Right lobe of liver (tissue), 6 donors: ENCODE data around the gene C11orf21. TPM values are rescaled to one million over a fixed set of nuclear protein-coding genes. Genes with fewer than 3 reads are reported as not detected.

Experiments used
- ATAC-seq, 4 donors: fragments of 200-7000 bp; cut with Tn5 transposase; one replicate each; pipeline ENCODE4 v1.9.1; 2020; ENCODE audit warnings: mild to moderate bottlenecking in 4 of 4, moderate library complexity in 4 of 4
- DNase-seq, 3 donors: peaks; one replicate each; pipeline ENCODE4 v3.0.0-alpha.2; 2020
- H3K27ac ChIP-seq, 3 donors: fragments of 200-600 bp; one replicate each; pipeline ENCODE4 v1.8.0; 2022
- H3K27me3 ChIP-seq, 2 donors: fragments of 200-600 bp; one replicate each; pipeline ENCODE4 v1.8.0; 2022
- H3K36me3 ChIP-seq, 4 donors: fragments of 200-600 bp; sonication (generic) in 1 of 4; one replicate each; pipeline versions ENCODE4 v1.5.1 to v1.8.0; 2017 to 2022; ENCODE audit warnings: control low read depth in 1 of 4
- H3K4me1 ChIP-seq, 4 donors: fragments of 200-600 bp; sonication (generic) in 1 of 4; one replicate each; pipeline versions ENCODE4 v1.5.1 to v1.8.0; 2017 to 2022; ENCODE audit warnings: control low read depth in 1 of 4
- H3K4me3 ChIP-seq, 3 donors: fragments of 200-600 bp; one replicate each; pipeline ENCODE4 v1.8.0; 2022
- H3K9me3 ChIP-seq, 4 donors: fragments of 200-600 bp; sonication (generic) in 1 of 4; one replicate each; pipeline versions ENCODE4 v1.5.1 to v1.8.0; 2017 to 2022; ENCODE audit warnings: control low read depth in 1 of 4
- CTCF ChIP-seq, 4 donors: fragments of 200-600 bp in 3 of 4; fragments of 450-650 bp in 1 of 4; IDR thresholded peaks; one replicate each; pipeline versions ENCODE4 v1.5.1 to v1.8.0; 2016 to 2022; ENCODE audit warnings: antibody characterized with exemption in 4 of 4, mild to moderate bottlenecking in 2 of 4
- POLR2A ChIP-seq: fragments of 450-650 bp; IDR thresholded peaks from one replicate; pipeline ENCODE4 v1.6.1; 2017; ENCODE audit warnings: antibody characterized with exemption, mild to moderate bottlenecking
- WGBS: methylation state at CpG from one replicate; pipeline ENCODE4 v1.1.6; 2018; ENCODE audit warnings: low coverage, low lambda C conversion rate; ENCODE audit not compliant: insufficient coverage; ENCODE audit errors: missing lambda C conversion rate; 5-methylcytosine and 5-hydroxymethylcytosine counted together
- intact Hi-C, 2 donors: fragments of 100-400 bp; cut with DNase I; formaldehyde crosslinking; loops; one replicate each; pipeline versions ENCODE4 v1.11.2 to v1.14.1; 2022
- long read RNA-seq: library from polyadenylated mRNA; unstranded; transcript quantifications from one replicate; pipeline ENCODE4 v2.0.0, GENCODE V29; 2019
- total RNA-seq, 6 experiments: library from RNA; depleted of rRNA in 2 of 6; stranded (reverse); fragments of >200 nt in 2 of 6; fragmentation: NEBNext Ultra II Directional in 3 of 6; extraction: Animal tissue kit (Norgen Biotek cat#: 25700) in 3 of 6; gene quantifications; one replicate each; pipeline versions ENCODE4 v1.1.0 to v1.2.4, GENCODE V29; 2016 to 2023
- donor health status: DM: no; HTN: yes; CAD: no.
- donor health status: DM: no; HTN: no; CAD: no.
- donor health status: DM: no; HTN: no; CAD: no.
- donor health status: DM: no; HTN: yes; CAD: no.
- donor health status: DM: no; HTN: yes; CAD: no.

C11orf21 gene
- under 1 TPM; 0.25 to 0.51 (median 0.39) TPM for total RNA-seq
- long read RNA-seq, partial matches to known transcripts: 0 of 1 reads
- long read RNA-seq, other reads (novel, unspliced or antisense): 0 of 1 reads

GRCh38 chr11:2301631-2302305, at the start of gene C11orf21, which contains the start of gene TSPAN32:
TSS of gene C11orf21 (minus strand) at chr11:2301918. CDS start at chr11:2301808, 110 bp downstream.
TSS of gene TSPAN32 (plus strand) at chr11:2302013. CDS start at chr11:2302150, 137 bp downstream.
- WGBS: 44% methylated on average over 10 of the region's 16 CpGs

GRCh38 chr11:2348986-2349385, 47.3 kb upstream of the C11orf21 start:
- Histone ChIP-seq H3K4me1 (peaks cover 0 to 13% (median 6%) of the 10 kb centered on the region in 4 donors), H3K36me3 (no peaks in the 10 kb centered on the region), H3K4me3 (no peak overlapping the region), H3K27ac (no peak overlapping the region), H3K27me3 (no peaks in the 10 kb centered on the region), H3K9me3 (no peaks in the 10 kb centered on the region)
- WGBS: 88% methylated on average over 1 of the region's 1 CpG
- intact Hi-C loops: no loop called here
- DNase-seq: no peak
- TF ChIP-seq POLR2A: no peak
- TF ChIP-seq CTCF (IDR thresholded peaks at IDR 0.05): no peak
- ATAC-seq: no peak

More at GRCh38 chr11:2301631-2302305, at the start of gene C11orf21, which contains the start of gene TSPAN32:
- no peaks in the 10 kb centered on the region for H3K36me3 ChIP-seq
- H3K27me3 ChIP-seq: no peaks in the 10 kb centered on the region
- peak within 1 kb of the TSS in 1 of 3 donors; percentile 7 for H3K4me3 ChIP-seq
- ATAC-seq (peak; percentile 3 to 23 (median 7)), DNase-seq (peak in 2 of 3 donors; percentile 57 to 68)
- TF ChIP-seq CTCF (IDR thresholded peaks at IDR 0.05) (no peak), POLR2A (no peak)
- peak within 1 kb of the TSS in 2 of 3 donors; percentile 8 to 33 for H3K27ac ChIP-seq
- intact Hi-C loops: loop anchor here in 1 of 2 donors (5.0 kb wide), 1 partner anchor 104 kb away; no protein-coding TSS in a partner anchor
- no peaks in the 10 kb centered on the region for H3K9me3 ChIP-seq
- H3K4me1 ChIP-seq: peaks cover 0 to 9% (median 3%) of the 10 kb centered on the region in 4 donors

- H3K4me3 ChIP-seq: no peak overlapping the region
- DNase-seq (peak; percentile 70 to 91 (median 87)), ATAC-seq (peak; percentile 92 to 98 (median 97))
- intact Hi-C loops: no loop called here
- TF ChIP-seq POLR2A (no peak), CTCF (IDR thresholded peaks at IDR 0.05) (no peak)
- no peaks in the 10 kb centered on the region for H3K36me3 ChIP-seq
- H3K27ac ChIP-seq: peak overlapping the region in 2 of 3 donors; percentile 59 to 78
- H3K4me1 ChIP-seq: peaks cover 0 to 13% (median 6%) of the 10 kb centered on the region in 4 donors
- H3K9me3 ChIP-seq: no peaks in the 10 kb centered on the region
- 46% methylated on average over 7 of the region's 9 CpGs for WGBS
- H3K27me3 ChIP-seq: no peaks in the 10 kb centered on the region
Observed at GRCh38 chr11:2347308-2347830, 45.7 kb upstream of the C11orf21 start.

- intact Hi-C loops: no loop called here
- DNase-seq: no peak
- 72% methylated on average over 5 of the region's 10 CpGs for WGBS
- peak overlapping the region in 2 of 3 donors; percentile 59 to 78 for H3K27ac ChIP-seq
- TF ChIP-seq POLR2A: no peak
- no peak for TF ChIP-seq CTCF (IDR thresholded peaks at IDR 0.05)
- no peaks in the 10 kb centered on the region for H3K27me3 ChIP-seq
- H3K4me1 ChIP-seq: peaks cover 0 to 13% (median 6%) of the 10 kb centered on the region in 4 donors
- no peak for ATAC-seq
- no peaks in the 10 kb centered on the region for H3K36me3 ChIP-seq
- no peaks in the 10 kb centered on the region for H3K9me3 ChIP-seq
- no peak overlapping the region for H3K4me3 ChIP-seq
Observed at GRCh38 chr11:2346586-2347307, 45.0 kb upstream of the C11orf21 start.
